Adrenal gland (tissue), 12 donors: ENCODE results near the gene CLNS1A. TPM values are rescaled to one million over a fixed set of nuclear protein-coding genes. Genes with fewer than 3 reads are reported as not detected.

Experiments
- DNase-seq, 7 donors: peaks; one replicate each; pipeline ENCODE4 v3.0.0-alpha.2; 2019 to 2020
- H3K27ac ChIP-seq, 5 donors: fragments of 200-600 bp; sonication (generic) in 4 of 5; 1 replicate in 3 of 5; 2 replicates in 2 of 5; pipeline versions ENCODE4 v1.5.1 to v1.8.0; 2016 to 2020; ENCODE audit warnings: mild to moderate bottlenecking in 1 of 5
- H3K27me3 ChIP-seq: fragments of 200-600 bp; 2 replicates; pipeline ENCODE4 v1.8.0; 2021
- H3K36me3 ChIP-seq, 2 donors: fragments of 200-600 bp; replicated peaks in 1 of 2; 1 replicate in 1 of 2; 2 replicates in 1 of 2; pipeline versions ENCODE4 v1.5.1 to v1.8.0; 2018 to 2022
- H3K4me1 ChIP-seq, 2 donors: fragments of 200-600 bp; replicated peaks in 1 of 2; 1 replicate in 1 of 2; 2 replicates in 1 of 2; pipeline versions ENCODE4 v1.5.1 to v1.8.0; 2018 to 2021
- H3K4me3 ChIP-seq, 4 donors: fragments of 200-600 bp; sonication (generic) in 3 of 4; one replicate each; pipeline ENCODE4 v1.5.1; 2016 to 2018
- H3K9me3 ChIP-seq, 3 donors: fragments of 200-600 bp; sonication (generic) in 1 of 3; replicated peaks in 1 of 3; 1 replicate in 2 of 3; 2 replicates in 1 of 3; pipeline versions ENCODE4 v1.5.1 to v1.8.0; 2016 to 2021
- CTCF ChIP-seq, 6 experiments: fragments of 450-650 bp in 4 of 6; fragments of 200-600 bp in 2 of 6; sonication (generic) in 1 of 6; IDR thresholded peaks; 1 replicate in 5 of 6; 2 replicates in 1 of 6; pipeline versions ENCODE4 v1.5.1 to v1.8.0; 2016 to 2021; ENCODE audit warnings: antibody characterized with exemption in 6 of 6, mild to moderate bottlenecking in 2 of 6, moderate library complexity in 1 of 6
- POLR2A ChIP-seq, 2 donors: fragments of 450-650 bp; IDR thresholded peaks; one replicate each; pipeline ENCODE4 v1.6.1; 2017; ENCODE audit warnings: antibody characterized with exemption in 2 of 2, mild to moderate bottlenecking in 2 of 2, moderate library complexity in 1 of 2
- WGBS, 4 donors: extraction: QIAGEN DNeasy Blood & Tissue Kit in 2 of 4; methylation state at CpG; one replicate each; pipeline versions ENCODE4 v1.1.5 to v1.1.7; 2013 to 2017; 5-methylcytosine and 5-hydroxymethylcytosine counted together
- intact Hi-C, 2 donors: fragments of 100-400 bp; cut with DNase I; formaldehyde crosslinking; loops; one replicate each; pipeline versions ENCODE4 v1.14.1 to v1.15.0; 2022 to 2023
- polyA plus RNA-seq, 3 donors: library from polyadenylated mRNA; stranded (reverse); fragments of 200-250 nt in 2 of 3; fragments of 350-450 nt in 1 of 3; fragmentation: Illumina TruSeq in 1 of 3; extraction: RNeasy Lipid Tissue Mini Kit (QIAGEN cat#74804) in 1 of 3; gene quantifications; one replicate each; pipeline ENCODE4 v1.2.3, GENCODE V29; 2013 to 2014
- small RNA-seq, 2 donors: library from RNA; depleted of rRNA; stranded (forward); fragments of <200 nt; gene quantifications; one replicate each; pipeline ENCODE3, GENCODE V24; 2016
- total RNA-seq, 9 donors: library from RNA; depleted of rRNA in 4 of 9; stranded (reverse); fragments of >200 nt in 4 of 9; fragments of 120-200 nt in 1 of 9; fragmentation: NEBNext Ultra II Directional in 1 of 9; extraction: Animal tissue kit (Norgen Biotek cat#: 25700) in 1 of 9; gene quantifications; one replicate each; pipeline versions ENCODE4 v1.1.0 to v1.2.4, GENCODE V29; 2013 to 2023
- donor health status: healthy with polysubstance abuse.
- donor health status: Bipolar disorder and iron deficiency.
- donor health status: DM: yes; HTN: yes; CAD: no.
- donor health status: DM: no; HTN: no; CAD: no.
- donor health status: DM: no; HTN: no; CAD: no.
- donor health status: DM: yes; HTN: yes; CAD: no.

The CLNS1A gene
- total and polyA plus RNA-seq, 12 donors, result 43.7 to 263 (median 128) TPM

- Histone ChIP-seq H3K4me1 (peaks cover 0 to 17% of the 10 kb centered on the region in 2 donors), H3K9me3 (no peaks in the 10 kb centered on the region), H3K4me3 (no peak overlapping the region), H3K36me3 (no peaks in the 10 kb centered on the region), H3K27me3 (no peaks in the 10 kb centered on the region), H3K27ac (no peak overlapping the region)
- intact Hi-C loops, result no loop called here
- WGBS, 4 donors, result 69 to 90% (median 86%) methylated on average over 4 of the region's 4 CpGs
- no peak for DNase-seq
- TF ChIP-seq POLR2A (IDR thresholded peaks at IDR 0.05), result no peak
- no peak for TF ChIP-seq CTCF (IDR thresholded peaks at IDR 0.05)
Measured at GRCh38 chr11:77568306-77568705, 69.3 kb downstream of the CLNS1A start.

Small RNA genes within 50 kb of the gene (small RNA-seq; reads per million reads assigned to genes)
- 0 reads per million in 2 donors for gene RNU7-59P

Other genes starting within 250 kb of the CLNS1A start
- gene PAK1, start 163.7 kb downstream of the CLNS1A start, total RNA-seq, result 10 to 100 TPM; 17.2 to 31.5 (median 24.5) TPM
- gene PAK1, start 163.7 kb downstream of the CLNS1A start, polyA plus RNA-seq, result 10 to 100 TPM; 12.4 to 21.7 (median 14.1) TPM
- gene AQP11, start 47.8 kb downstream of the CLNS1A start, total RNA-seq, result 10 to 100 TPM; 11.6 to 57.1 (median 22.0) TPM
- 10 to 100 TPM in 1 of 3 donors, 1 to 10 TPM in 2; 1.9 to 43.4 (median 2.6) TPM for gene AQP11, start 47.8 kb downstream of the CLNS1A start, polyA plus RNA-seq
- gene RSF1, start 182.9 kb upstream of the CLNS1A start, total RNA-seq, result 100 to 1,000 TPM in 2 of 9 donors, 10 to 100 TPM in 7; 39.6 to 108 (median 71.7) TPM
- gene RSF1, start 182.9 kb upstream of the CLNS1A start, polyA plus RNA-seq, result 10 to 100 TPM; 12.7 to 82.9 (median 34.0) TPM
- gene AAMDC, start 183.3 kb upstream of the CLNS1A start, total RNA-seq, result 100 to 1,000 TPM in 7 of 9 donors, 10 to 100 TPM in 2; 85.6 to 339 (median 136) TPM
- gene AAMDC, start 183.3 kb upstream of the CLNS1A start, polyA plus RNA-seq, result 100 to 1,000 TPM; 197 to 581 (median 270) TPM